ENCODE measurements around the gene METTL23. TPM values are rescaled to one million over a fixed set of nuclear protein-coding genes. Genes with fewer than 3 reads are reported as not detected.

The METTL23 gene
- total RNA-seq, 1 experiment from 2014 or later = 40.5 TPM

GRCh38 chr17:76752006-76752405 is 25.4 kb downstream of the METTL23 start:
- no TSS peak for BruUV-seq (replicated peaks)
- no peak overlapping the region for H3K27ac ChIP-seq
- intact Hi-C loops (cut with micrococcal nuclease; ENCODE audit: unreplicated experiment) = no loop called here
- no peaks in the 10 kb centered on the region for H3K9me3 ChIP-seq (ENCODE audit: insufficient read depth, low read depth)
- H3K79me2 ChIP-seq (ENCODE audit: low read depth) = no peaks in the 10 kb centered on the region
- H3K4me3 ChIP-seq = no peak overlapping the region
- no peaks in the 10 kb centered on the region for H3K9me2 ChIP-seq (ENCODE audit: insufficient read depth)
- H3K27me3 ChIP-seq (ENCODE audit: insufficient read depth, low read depth) = no peaks in the 10 kb centered on the region
- H2AFZ ChIP-seq = no peak overlapping the region
- no peak overlapping the region for H3K4me2 ChIP-seq
- no peak for DNase-seq
- POLR2A ChIA-PET (ENCODE audit: unreplicated experiment) = no interaction called here
- CTCF ChIA-PET = no interaction called here
- H3K36me3 ChIP-seq (ENCODE audit: low read depth) = no peaks in the 10 kb centered on the region
- H4K20me1 ChIP-seq (ENCODE audit: insufficient read depth) = no peaks in the 10 kb centered on the region
- TF ChIP-seq EZH2 (IDR thresholded peaks at IDR 0.05; ENCODE audit: low read depth) (no peak), CTCF (conservative IDR thresholded peaks at IDR 0.05) (no peak)
- no peaks in the 10 kb centered on the region for H3F3A ChIP-seq (ENCODE audit: insufficient read depth, low read depth)
- H3K4me1 ChIP-seq (replicated peaks; ENCODE audit: insufficient read depth) = no peaks in the 10 kb centered on the region

GRCh38 chr17:76753061-76753961 is 26.7 kb downstream of the METTL23 start:
- H4K20me1 ChIP-seq (ENCODE audit: insufficient read depth) = no peaks in the 10 kb centered on the region
- H3K79me2 ChIP-seq (ENCODE audit: low read depth) = no peaks in the 10 kb centered on the region
- no peaks in the 10 kb centered on the region for H3K36me3 ChIP-seq (ENCODE audit: low read depth)
- H3K27me3 ChIP-seq (ENCODE audit: insufficient read depth, low read depth) = no peaks in the 10 kb centered on the region
- no peaks in the 10 kb centered on the region for H3F3A ChIP-seq (ENCODE audit: insufficient read depth, low read depth)
- no peak for TF ChIP-seq EZH2 (IDR thresholded peaks at IDR 0.05; ENCODE audit: low read depth)
- no peak for TF ChIP-seq CTCF (conservative IDR thresholded peaks at IDR 0.05)
- H3K9me3 ChIP-seq (ENCODE audit: insufficient read depth, low read depth) = no peaks in the 10 kb centered on the region
- H3K4me3 ChIP-seq = no peak overlapping the region
- no peaks in the 10 kb centered on the region for H3K4me1 ChIP-seq (replicated peaks; ENCODE audit: insufficient read depth)
- no TSS peak for BruUV-seq (replicated peaks)
- H3K9me2 ChIP-seq (ENCODE audit: insufficient read depth) = no peaks in the 10 kb centered on the region
- no peak for DNase-seq
- H3K27ac ChIP-seq = no peak overlapping the region
- ChIA-PET CTCF (interaction anchor here (0.6 kb wide), 1 partner anchor 335 kb away, joined by 5 read pairs; no protein-coding TSS in a partner anchor), POLR2A (ENCODE audit: unreplicated experiment) (no interaction called here)
- intact Hi-C loops (cut with micrococcal nuclease; ENCODE audit: unreplicated experiment) = no loop called here
- H2AFZ ChIP-seq = no peak overlapping the region
- H3K4me2 ChIP-seq = no peak overlapping the region

GRCh38 chr17:76755285-76755684 is 28.6 kb downstream of the METTL23 start:
- intact Hi-C loops (cut with micrococcal nuclease; ENCODE audit: unreplicated experiment) = no loop called here
- BruUV-seq (replicated peaks) = no TSS peak
- H3K9me3 ChIP-seq (ENCODE audit: insufficient read depth, low read depth) = no peaks in the 10 kb centered on the region
- H3K27ac ChIP-seq = no peak overlapping the region
- POLR2A ChIA-PET (ENCODE audit: unreplicated experiment) = no interaction called here
- H2AFZ ChIP-seq = no peak overlapping the region
- no peaks in the 10 kb centered on the region for H3K36me3 ChIP-seq (ENCODE audit: low read depth)
- no peaks in the 10 kb centered on the region for H3K27me3 ChIP-seq (ENCODE audit: insufficient read depth, low read depth)
- no peak for TF ChIP-seq EZH2 (IDR thresholded peaks at IDR 0.05; ENCODE audit: low read depth)
- no peak for TF ChIP-seq CTCF (conservative IDR thresholded peaks at IDR 0.05)
- no peak for DNase-seq
- H3K4me2 ChIP-seq = no peak overlapping the region
- no peak overlapping the region for H3K4me3 ChIP-seq
- CTCF ChIA-PET = interaction anchor here (0.6 kb wide), 1 partner anchor 10 kb away, joined by 3 read pairs; no protein-coding TSS in a partner anchor
- H4K20me1 ChIP-seq (ENCODE audit: insufficient read depth) = no peaks in the 10 kb centered on the region
- H3K79me2 ChIP-seq (ENCODE audit: low read depth) = no peaks in the 10 kb centered on the region
- no peaks in the 10 kb centered on the region for H3K9me2 ChIP-seq (ENCODE audit: insufficient read depth)
- H3F3A ChIP-seq (ENCODE audit: insufficient read depth, low read depth) = no peaks in the 10 kb centered on the region
- H3K4me1 ChIP-seq (replicated peaks; ENCODE audit: insufficient read depth) = no peaks in the 10 kb centered on the region

Measured in PC-9 (cell line).